RWPE2 (cell line): ENCODE results near the gene ABCB6.

ENCODE experiments used
- ATAC-seq: fragments of 200-7000 bp; cut with Tn5 transposase; 3 replicates; pipeline ENCODE4 v1.9.1; 2021; ENCODE audit warnings: low read depth
- DNase-seq: peaks from one replicate; pipeline ENCODE4 v3.0.0-alpha.2; 2020; ENCODE audit warnings: low spot score
- H3K27ac ChIP-seq: fragments of 450-650 bp; 2 replicates; pipeline ENCODE4 v1.5.1; 2017; ENCODE audit warnings: mild to moderate bottlenecking; ENCODE audit not compliant: poor library complexity, severe bottlenecking
- H3K27me3 ChIP-seq: fragments of 250-450 bp; sonication (Bioruptor Pico); 2 replicates; pipeline ENCODE4 v1.5.1; 2021; ENCODE audit warnings: mild to moderate bottlenecking, moderate library complexity; ENCODE audit not compliant: insufficient read depth, poor library complexity, severe bottlenecking
- H3K36me3 ChIP-seq: fragments of 250-450 bp; sonication (Bioruptor Pico); 2 replicates; pipeline ENCODE4 v1.5.1; 2020; ENCODE audit warnings: low read depth, mild to moderate bottlenecking, moderate library complexity
- H3K4me1 ChIP-seq: fragments of 250-450 bp; sonication (Bioruptor Pico); 2 replicates; pipeline ENCODE4 v1.5.1; 2021; ENCODE audit warnings: mild to moderate bottlenecking, moderate library complexity; ENCODE audit not compliant: insufficient read depth, poor library complexity, severe bottlenecking
- H3K4me3 ChIP-seq: fragments of 250-450 bp; sonication (Bioruptor Pico); 2 replicates; pipeline ENCODE4 v1.5.1; 2021; ENCODE audit warnings: mild to moderate bottlenecking, moderate library complexity; ENCODE audit not compliant: severe bottlenecking
- H3K9me3 ChIP-seq: fragments of 250-450 bp; sonication (Bioruptor Pico); 2 replicates; pipeline ENCODE4 v1.5.1; 2021; ENCODE audit warnings: mild to moderate bottlenecking, moderate library complexity; ENCODE audit not compliant: severe bottlenecking
- TF ChIP-seq, protein P1 (sequence below): fragments of 450-650 bp; IDR thresholded peaks from one replicate; pipeline ENCODE4 v1.5.1; 2017; ENCODE audit warnings: mild to moderate bottlenecking, moderate library complexity; ENCODE audit not compliant: poor library complexity, severe bottlenecking

ABCB6 gene

GRCh38 chr2:219234331-219234730 is 15.6 kb upstream of the ABCB6 start:
- H3K4me1 ChIP-seq, result peaks cover 4% of the 10 kb centered on the region
- TF ChIP-seq, protein P1, sequence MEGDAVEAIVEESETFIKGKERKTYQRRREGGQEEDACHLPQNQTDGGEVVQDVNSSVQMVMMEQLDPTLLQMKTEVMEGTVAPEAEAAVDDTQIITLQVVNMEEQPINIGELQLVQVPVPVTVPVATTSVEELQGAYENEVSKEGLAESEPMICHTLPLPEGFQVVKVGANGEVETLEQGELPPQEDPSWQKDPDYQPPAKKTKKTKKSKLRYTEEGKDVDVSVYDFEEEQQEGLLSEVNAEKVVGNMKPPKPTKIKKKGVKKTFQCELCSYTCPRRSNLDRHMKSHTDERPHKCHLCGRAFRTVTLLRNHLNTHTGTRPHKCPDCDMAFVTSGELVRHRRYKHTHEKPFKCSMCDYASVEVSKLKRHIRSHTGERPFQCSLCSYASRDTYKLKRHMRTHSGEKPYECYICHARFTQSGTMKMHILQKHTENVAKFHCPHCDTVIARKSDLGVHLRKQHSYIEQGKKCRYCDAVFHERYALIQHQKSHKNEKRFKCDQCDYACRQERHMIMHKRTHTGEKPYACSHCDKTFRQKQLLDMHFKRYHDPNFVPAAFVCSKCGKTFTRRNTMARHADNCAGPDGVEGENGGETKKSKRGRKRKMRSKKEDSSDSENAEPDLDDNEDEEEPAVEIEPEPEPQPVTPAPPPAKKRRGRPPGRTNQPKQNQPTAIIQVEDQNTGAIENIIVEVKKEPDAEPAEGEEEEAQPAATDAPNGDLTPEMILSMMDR, result no peak
- peaks cover 79% of the 10 kb centered on the region for H3K36me3 ChIP-seq
- no peak overlapping the region for H3K4me3 ChIP-seq
- ATAC-seq, result no peak
- no peaks in the 10 kb centered on the region for H3K27me3 ChIP-seq
- no peak for DNase-seq
- no peaks in the 10 kb centered on the region for H3K9me3 ChIP-seq
- no peak overlapping the region for H3K27ac ChIP-seq

GRCh38 chr2:219230059-219230540 is 11.3 kb upstream of the ABCB6 start:
- ATAC-seq, result peak; percentile 37
- Histone ChIP-seq H3K4me3 (peak overlapping the region; percentile 68), H3K9me3 (no peaks in the 10 kb centered on the region), H3K27ac (peak overlapping the region; percentile 82), H3K36me3 (peaks cover 70% of the 10 kb centered on the region), H3K4me1 (peaks cover 7% of the 10 kb centered on the region), H3K27me3 (no peaks in the 10 kb centered on the region)
- TF ChIP-seq, protein P1, result no peak
- DNase-seq, result no peak

DNA sequence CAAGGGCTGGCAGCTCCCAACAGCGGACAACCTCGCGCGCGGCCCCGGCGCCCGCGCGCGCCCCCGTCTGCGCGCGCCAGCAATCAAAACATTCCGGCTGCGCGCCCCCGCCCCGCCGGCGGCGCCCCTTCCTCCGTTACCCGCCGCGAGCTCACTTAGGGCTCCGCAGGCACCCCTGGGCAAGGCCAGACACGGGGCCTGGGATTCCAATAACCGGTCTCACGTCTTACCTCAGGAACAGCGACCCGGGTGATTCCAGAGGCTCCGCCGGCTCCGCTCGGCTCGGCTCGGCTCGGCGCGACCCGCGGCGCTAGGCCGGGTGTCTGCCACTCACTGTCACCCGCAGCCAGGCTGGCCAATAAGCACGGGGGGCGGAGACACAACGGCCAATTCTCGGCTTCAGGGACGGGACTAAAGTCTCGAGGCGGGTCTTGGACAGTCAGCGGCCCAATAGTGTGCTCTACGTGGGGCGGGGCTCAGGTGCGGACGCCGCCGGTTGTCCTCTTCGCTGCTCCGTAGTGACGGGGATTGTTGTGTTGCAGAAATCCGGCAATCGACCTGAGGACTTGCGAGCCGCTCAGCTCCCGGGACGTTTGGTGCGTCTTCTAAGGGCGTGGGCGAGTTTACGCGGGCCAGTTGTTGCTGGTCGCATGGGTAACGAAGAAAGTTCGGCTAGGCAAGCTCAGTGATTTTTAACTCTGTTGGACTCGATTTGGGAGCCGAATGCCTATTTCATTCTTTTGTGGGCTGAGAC is 10.7 kb upstream of the ABCB6 start, which contains the start of the genes ANKZF1 and ATG9A:
Gene ANKZF1, plus strand, starts transcription at position 502 of the 754 bp plus-strand sequence. CDS start 452 bp downstream, outside the sequence.
Gene ATG9A, minus strand, starts transcription at position 332 of the 754 bp plus-strand sequence. CDS start 1,612 bp downstream, outside the sequence.
- no peaks in the 10 kb centered on the region for H3K27me3 ChIP-seq
- TF ChIP-seq, protein P1, result no peak
- peak within 1 kb of the TSS; percentile 68 for H3K4me3 ChIP-seq
- H3K36me3 ChIP-seq, result peaks cover 72% of the 10 kb centered on the region
- H3K27ac ChIP-seq, result peak within 1 kb of the TSS; percentile 82
- H3K9me3 ChIP-seq, result no peaks in the 10 kb centered on the region
- DNase-seq, result peak; percentile 99
- H3K4me1 ChIP-seq, result peaks cover 7% of the 10 kb centered on the region
- ATAC-seq, result peak; percentile 97

GRCh38 chr2:219228911-219229304 is 10.2 kb upstream of the ABCB6 start:
- DNase-seq (no peak), ATAC-seq (peak; percentile 4; the same call in 2 of the 3 replicates)

More at GRCh38 chr2:219228911-219229304, 10.2 kb upstream of the ABCB6 start:
- H3K36me3 ChIP-seq, result peaks cover 72% of the 10 kb centered on the region
- TF ChIP-seq, protein P1, result no peak
- peak overlapping the region; percentile 82 for H3K27ac ChIP-seq
- H3K4me3 ChIP-seq, result peak overlapping the region; percentile 68
- H3K4me1 ChIP-seq, result peaks cover 7% of the 10 kb centered on the region
- no peaks in the 10 kb centered on the region for H3K27me3 ChIP-seq
- H3K9me3 ChIP-seq, result no peaks in the 10 kb centered on the region
